Memory B cell (primary cell): ENCODE measurements around the gene DLEC1.

ENCODE experiments used
- ATAC-seq: fragments of 150-1000 bp; cut with Tn5 transposase; 2 replicates; pipeline ENCODE4 v1.10.0; 2021; ENCODE audit warnings: low read depth, mild to moderate bottlenecking, moderate library complexity
- DNase-seq, 2 donors: peaks; one replicate each; pipeline ENCODE4 v3.0.0; 2022; ENCODE audit warnings: low spot score in 2 of 2
- H3K27ac Mint-ChIP-seq: one replicate; pipeline ENCODE4 v1.8.0; 2022; ENCODE audit warnings: mild to moderate bottlenecking, moderate library complexity, mixed read lengths
- H3K27me3 Mint-ChIP-seq: one replicate; pipeline ENCODE4 v1.8.0; 2022; ENCODE audit warnings: mixed read lengths
- H3K36me3 Mint-ChIP-seq: one replicate; pipeline ENCODE4 v1.8.0; 2022; ENCODE audit warnings: mild to moderate bottlenecking, mixed read lengths
- H3K4me1 Mint-ChIP-seq: one replicate; pipeline ENCODE4 v1.8.0; 2022; ENCODE audit warnings: mixed read lengths
- H3K4me3 Mint-ChIP-seq: one replicate; pipeline ENCODE4 v1.8.0; 2022; ENCODE audit warnings: mild to moderate bottlenecking, moderate library complexity, mixed read lengths
- H3K9me3 Mint-ChIP-seq: one replicate; pipeline ENCODE4 v1.8.0; 2022; ENCODE audit warnings: mixed read lengths

Gene DLEC1

GRCh38 chr3:38114875-38115644 lies 76.1 kb downstream of the DLEC1 start:
- H3K9me3 Mint-ChIP-seq, result no peaks in the 10 kb centered on the region
- DNase-seq (no peak), ATAC-seq (no peak)
- peak overlapping the region; percentile 9 for H3K27ac Mint-ChIP-seq
- peaks cover 1% of the 10 kb centered on the region for H3K36me3 Mint-ChIP-seq
- H3K4me1 Mint-ChIP-seq, result peaks cover 18% of the 10 kb centered on the region
- H3K4me3 Mint-ChIP-seq, result no peak overlapping the region
- H3K27me3 Mint-ChIP-seq, result peaks cover 4% of the 10 kb centered on the region

- H3K4me1 Mint-ChIP-seq, result peaks cover 18% of the 10 kb centered on the region
- H3K36me3 Mint-ChIP-seq, result peaks cover 5% of the 10 kb centered on the region
- H3K9me3 Mint-ChIP-seq, result no peaks in the 10 kb centered on the region
- H3K27me3 Mint-ChIP-seq, result peaks cover 4% of the 10 kb centered on the region
- ATAC-seq, result peak; percentile 48
- H3K27ac Mint-ChIP-seq, result no peak overlapping the region
- DNase-seq, result no peak
- no peak overlapping the region for H3K4me3 Mint-ChIP-seq
Observed at GRCh38 chr3:38115645-38116427, 76.8 kb downstream of the DLEC1 start.

GRCh38 chr3:38116471-38117162 lies 77.6 kb downstream of the DLEC1 start:
- ATAC-seq, result no peak
- Mint-ChIP-seq H3K36me3 (peaks cover 9% of the 10 kb centered on the region), H3K4me1 (peaks cover 18% of the 10 kb centered on the region), H3K9me3 (no peaks in the 10 kb centered on the region), H3K27me3 (peaks cover 4% of the 10 kb centered on the region), H3K4me3 (no peak overlapping the region), H3K27ac (no peak overlapping the region)
- no peak for DNase-seq

GRCh38 chr3:38117163-38117716 lies 78.2 kb downstream of the DLEC1 start:
- Mint-ChIP-seq H3K4me3 (no peak overlapping the region), H3K36me3 (peaks cover 10% of the 10 kb centered on the region), H3K27me3 (peaks cover 4% of the 10 kb centered on the region), H3K9me3 (no peaks in the 10 kb centered on the region), H3K4me1 (peaks cover 18% of the 10 kb centered on the region), H3K27ac (no peak overlapping the region)
- ATAC-seq (no peak), DNase-seq (no peak)

GRCh38 chr3:38117748-38118420 lies 78.9 kb downstream of the DLEC1 start:
- ATAC-seq (peak; percentile 86), DNase-seq (peak; percentile 69)
- Mint-ChIP-seq H3K27me3 (peaks cover 4% of the 10 kb centered on the region), H3K27ac (no peak overlapping the region), H3K4me3 (no peak overlapping the region), H3K36me3 (peaks cover 16% of the 10 kb centered on the region), H3K9me3 (no peaks in the 10 kb centered on the region), H3K4me1 (peaks cover 18% of the 10 kb centered on the region)

- no peaks in the 10 kb centered on the region for H3K9me3 Mint-ChIP-seq
- DNase-seq (no peak), ATAC-seq (no peak)
- peaks cover 4% of the 10 kb centered on the region for H3K27me3 Mint-ChIP-seq
- H3K27ac Mint-ChIP-seq, result no peak overlapping the region
- no peak overlapping the region for H3K4me3 Mint-ChIP-seq
- peaks cover 20% of the 10 kb centered on the region for H3K36me3 Mint-ChIP-seq
- peaks cover 18% of the 10 kb centered on the region for H3K4me1 Mint-ChIP-seq
Observed at GRCh38 chr3:38118421-38119247, 79.6 kb downstream of the DLEC1 start.

GRCh38 chr3:38119248-38119544 lies 80.2 kb downstream of the DLEC1 start:
- DNase-seq, result no peak
- Mint-ChIP-seq H3K27me3 (peaks cover 4% of the 10 kb centered on the region), H3K27ac (no peak overlapping the region), H3K4me1 (peaks cover 18% of the 10 kb centered on the region), H3K9me3 (no peaks in the 10 kb centered on the region), H3K36me3 (peaks cover 20% of the 10 kb centered on the region), H3K4me3 (no peak overlapping the region)
- no peak for ATAC-seq

- Mint-ChIP-seq H3K27ac (peak overlapping the region; percentile 56), H3K9me3 (no peaks in the 10 kb centered on the region), H3K4me1 (peaks cover 17% of the 10 kb centered on the region), H3K27me3 (peaks cover 4% of the 10 kb centered on the region), H3K4me3 (no peak overlapping the region), H3K36me3 (peaks cover 24% of the 10 kb centered on the region)
- ATAC-seq (no peak), DNase-seq (no peak)
Observed at GRCh38 chr3:38119821-38120692, 81.0 kb downstream of the DLEC1 start.

GRCh38 chr3:38120693-38121450 lies 81.9 kb downstream of the DLEC1 start:
- Mint-ChIP-seq H3K9me3 (no peaks in the 10 kb centered on the region), H3K4me1 (peaks cover 10% of the 10 kb centered on the region), H3K4me3 (no peak overlapping the region), H3K27ac (peak overlapping the region; percentile 56), H3K36me3 (peaks cover 30% of the 10 kb centered on the region), H3K27me3 (peaks cover under 1% of the 10 kb centered on the region)
- no peak for DNase-seq
- ATAC-seq, result no peak

GRCh38 chr3:38121451-38121831 lies 82.4 kb downstream of the DLEC1 start:
- peaks cover 33% of the 10 kb centered on the region for H3K36me3 Mint-ChIP-seq
- ATAC-seq, result no peak

GRCh38 chr3:38121832-38122461 lies 82.9 kb downstream of the DLEC1 start:
- no peaks in the 10 kb centered on the region for H3K9me3 Mint-ChIP-seq
- no peaks in the 10 kb centered on the region for H3K27me3 Mint-ChIP-seq
- no peak overlapping the region for H3K27ac Mint-ChIP-seq
- DNase-seq, result no peak
- peaks cover 8% of the 10 kb centered on the region for H3K4me1 Mint-ChIP-seq
- ATAC-seq, result no peak
- H3K4me3 Mint-ChIP-seq, result no peak overlapping the region
- peaks cover 33% of the 10 kb centered on the region for H3K36me3 Mint-ChIP-seq

More at GRCh38 chr3:38121451-38121831, 82.4 kb downstream of the DLEC1 start:
- DNase-seq, result no peak
- Mint-ChIP-seq H3K4me3 (no peak overlapping the region), H3K27me3 (no peaks in the 10 kb centered on the region), H3K4me1 (peaks cover 8% of the 10 kb centered on the region), H3K9me3 (no peaks in the 10 kb centered on the region), H3K27ac (no peak overlapping the region)
